ENCODE results near the gene CKS1B.

CKS1B gene

DNA sequence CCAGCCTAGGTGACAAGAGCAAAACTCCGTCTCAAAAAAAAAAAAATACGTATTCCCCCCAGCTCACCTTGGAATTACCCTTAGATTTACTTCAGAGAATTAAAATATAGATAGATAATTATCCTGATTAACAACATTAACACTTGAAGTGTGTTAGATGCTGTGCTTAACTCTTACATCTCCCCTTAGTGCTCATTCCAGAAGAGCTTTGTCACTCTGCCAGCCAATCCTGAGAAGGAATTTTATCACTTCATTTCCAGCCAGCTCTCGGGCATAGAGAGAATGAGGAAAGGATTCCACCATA, 2.3 kb upstream of the CKS1B start:
- DNase-seq (ENCODE audit: low spot score) (no peak), ATAC-seq (ENCODE audit: low read depth) (no peak)
- Histone ChIP-seq H3K9me3 (ENCODE audit: severe bottlenecking) (no peaks in the 10 kb centered on the region), H3K27ac (ENCODE audit: poor library complexity, severe bottlenecking) (peak overlapping the region; percentile 99), H3K36me3 (ENCODE audit: low read depth) (peaks cover 35% of the 10 kb centered on the region), H3K27me3 (ENCODE audit: insufficient read depth, poor library complexity, severe bottlenecking) (no peaks in the 10 kb centered on the region), H3K4me1 (ENCODE audit: insufficient read depth, poor library complexity, severe bottlenecking) (peaks cover 33% of the 10 kb centered on the region), H3K4me3 (ENCODE audit: severe bottlenecking) (peak overlapping the region; percentile 15)
- TF ChIP-seq, protein P1, sequence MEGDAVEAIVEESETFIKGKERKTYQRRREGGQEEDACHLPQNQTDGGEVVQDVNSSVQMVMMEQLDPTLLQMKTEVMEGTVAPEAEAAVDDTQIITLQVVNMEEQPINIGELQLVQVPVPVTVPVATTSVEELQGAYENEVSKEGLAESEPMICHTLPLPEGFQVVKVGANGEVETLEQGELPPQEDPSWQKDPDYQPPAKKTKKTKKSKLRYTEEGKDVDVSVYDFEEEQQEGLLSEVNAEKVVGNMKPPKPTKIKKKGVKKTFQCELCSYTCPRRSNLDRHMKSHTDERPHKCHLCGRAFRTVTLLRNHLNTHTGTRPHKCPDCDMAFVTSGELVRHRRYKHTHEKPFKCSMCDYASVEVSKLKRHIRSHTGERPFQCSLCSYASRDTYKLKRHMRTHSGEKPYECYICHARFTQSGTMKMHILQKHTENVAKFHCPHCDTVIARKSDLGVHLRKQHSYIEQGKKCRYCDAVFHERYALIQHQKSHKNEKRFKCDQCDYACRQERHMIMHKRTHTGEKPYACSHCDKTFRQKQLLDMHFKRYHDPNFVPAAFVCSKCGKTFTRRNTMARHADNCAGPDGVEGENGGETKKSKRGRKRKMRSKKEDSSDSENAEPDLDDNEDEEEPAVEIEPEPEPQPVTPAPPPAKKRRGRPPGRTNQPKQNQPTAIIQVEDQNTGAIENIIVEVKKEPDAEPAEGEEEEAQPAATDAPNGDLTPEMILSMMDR (IDR thresholded peaks at IDR 0.05; ENCODE audit: poor library complexity, severe bottlenecking), result no peak

DNA sequence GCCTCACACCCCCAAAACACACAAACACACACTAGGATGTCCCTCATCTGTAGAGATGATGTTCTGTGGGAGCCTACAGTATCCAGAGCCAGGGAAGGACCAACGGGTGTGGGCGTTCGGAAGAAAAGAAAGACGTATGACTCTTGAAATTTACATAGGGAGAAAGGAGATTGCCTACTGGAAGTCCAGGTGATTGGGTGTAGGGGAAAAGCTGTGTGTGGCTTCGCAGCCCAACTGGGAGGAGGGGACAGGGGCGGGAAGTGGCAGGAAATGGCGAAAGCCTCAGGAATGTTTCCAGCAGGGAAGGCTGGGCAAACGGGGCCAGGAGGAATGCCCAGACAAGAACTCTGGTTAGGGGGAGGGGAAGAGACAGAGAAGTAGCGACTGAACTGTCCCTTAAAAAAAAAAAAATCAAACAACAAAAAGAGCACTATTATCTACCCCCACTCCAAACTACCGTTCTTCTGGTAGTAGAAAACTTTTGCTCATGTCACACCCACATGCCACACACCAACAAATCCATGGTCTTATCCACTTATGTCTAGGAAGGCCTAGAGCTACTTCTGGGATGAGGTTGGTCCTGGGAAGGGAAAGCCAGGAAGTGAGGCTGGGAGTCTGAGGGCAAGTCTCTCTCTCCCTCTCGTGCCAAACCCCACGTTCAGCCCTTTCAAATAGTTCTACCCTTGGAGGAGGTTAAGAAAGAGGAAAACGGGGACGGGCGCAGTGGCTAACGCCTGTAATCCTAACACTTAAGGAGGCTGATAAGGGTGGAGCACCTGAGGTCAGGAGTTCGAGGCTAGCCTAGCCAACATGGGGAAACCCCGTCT, 1.8 kb upstream of the CKS1B start:
- ATAC-seq (ENCODE audit: low read depth) (peak; percentile 39), DNase-seq (ENCODE audit: low spot score) (peak; percentile 97)
- Histone ChIP-seq H3K4me1 (ENCODE audit: insufficient read depth, poor library complexity, severe bottlenecking) (peaks cover 27% of the 10 kb centered on the region), H3K9me3 (ENCODE audit: severe bottlenecking) (no peaks in the 10 kb centered on the region), H3K27ac (ENCODE audit: poor library complexity, severe bottlenecking) (peak overlapping the region; percentile 99), H3K4me3 (ENCODE audit: severe bottlenecking) (peak overlapping the region; percentile 53), H3K36me3 (ENCODE audit: low read depth) (peaks cover 35% of the 10 kb centered on the region), H3K27me3 (ENCODE audit: insufficient read depth, poor library complexity, severe bottlenecking) (no peaks in the 10 kb centered on the region)
- TF ChIP-seq, protein P1 (IDR thresholded peaks at IDR 0.05; ENCODE audit: poor library complexity, severe bottlenecking), result no peak

DNA sequence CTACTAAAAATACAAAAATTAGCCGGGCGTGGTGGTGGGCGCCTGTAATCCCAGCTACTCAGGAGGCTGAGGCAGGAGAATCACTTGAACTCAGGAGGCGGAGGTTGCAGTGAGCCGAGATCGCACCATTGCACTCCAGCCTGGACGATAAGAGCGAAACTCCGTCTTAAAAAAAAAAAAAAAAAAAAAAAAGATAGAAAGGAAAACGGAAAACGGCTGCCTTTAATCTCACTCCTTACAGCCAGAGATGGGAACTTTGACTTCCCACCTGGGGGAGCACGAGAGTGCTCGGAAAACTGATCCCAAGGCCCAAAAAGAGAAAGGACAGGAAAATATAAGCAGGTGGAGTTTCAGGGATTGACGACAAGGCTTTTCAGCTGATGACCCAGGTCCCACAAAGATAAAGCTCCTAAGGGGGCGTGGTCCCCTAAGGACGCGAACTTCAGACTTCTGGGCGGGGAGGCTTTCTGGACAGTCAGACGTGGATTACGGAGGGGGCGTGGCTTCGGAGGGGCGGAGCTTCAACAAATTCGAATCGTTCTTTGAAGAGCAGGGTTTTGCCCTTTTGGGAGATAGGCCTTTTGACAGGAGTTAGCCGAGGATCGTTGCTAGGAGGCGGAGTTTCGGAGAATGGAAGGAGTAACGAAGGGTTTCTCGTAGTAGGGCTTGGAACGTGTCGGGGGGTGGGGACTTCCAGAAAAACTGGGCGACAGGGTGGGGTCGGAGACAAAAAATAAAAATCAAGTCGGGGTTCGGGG, 958 bp upstream of the CKS1B start:
- peaks cover 19% of the 10 kb centered on the region for H3K4me1 ChIP-seq (ENCODE audit: insufficient read depth, poor library complexity, severe bottlenecking)
- H3K27me3 ChIP-seq (ENCODE audit: insufficient read depth, poor library complexity, severe bottlenecking), result no peaks in the 10 kb centered on the region
- H3K9me3 ChIP-seq (ENCODE audit: severe bottlenecking), result no peaks in the 10 kb centered on the region
- H3K36me3 ChIP-seq (ENCODE audit: low read depth), result peaks cover 35% of the 10 kb centered on the region
- peak overlapping the region; percentile 99 for H3K27ac ChIP-seq (ENCODE audit: poor library complexity, severe bottlenecking)
- peak overlapping the region; percentile 53 for H3K4me3 ChIP-seq (ENCODE audit: severe bottlenecking)
- ATAC-seq (ENCODE audit: low read depth) (peak; percentile 0; the same call in 1 of the 3 replicates), DNase-seq (ENCODE audit: low spot score) (peak; percentile 95)
- TF ChIP-seq, protein P1 (IDR thresholded peaks at IDR 0.05; ENCODE audit: poor library complexity, severe bottlenecking), result peak; percentile 22

DNA sequence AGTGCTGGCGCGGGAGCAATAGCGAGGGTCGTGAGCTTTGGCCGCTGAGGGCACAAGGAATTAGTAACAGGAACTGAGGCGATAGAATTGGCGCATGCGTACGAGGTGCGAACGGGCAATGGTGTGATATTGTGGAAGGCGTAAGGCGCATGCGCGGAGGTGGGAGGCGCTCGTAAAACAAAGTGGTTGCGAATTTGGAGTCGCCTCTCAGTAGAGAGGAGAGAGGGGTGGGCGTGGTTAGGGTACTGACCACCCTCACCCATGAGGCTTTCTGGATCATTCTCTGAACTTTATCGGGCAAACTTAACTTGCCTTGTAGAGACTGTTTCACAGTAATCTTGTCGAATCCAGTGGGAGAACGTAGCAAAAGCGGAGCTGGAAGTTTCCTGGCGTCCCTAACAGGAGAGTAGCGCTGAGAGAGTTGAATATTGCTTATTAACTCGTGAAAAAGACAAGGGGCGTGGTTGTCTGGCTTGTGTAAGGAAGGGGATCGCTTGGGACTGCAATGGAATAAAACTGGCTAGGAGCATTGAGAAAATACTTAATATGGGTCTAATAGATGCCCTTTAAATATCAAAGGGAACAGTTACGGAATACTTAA, 427 bp downstream of the CKS1B start:
- TF ChIP-seq, protein P1 (IDR thresholded peaks at IDR 0.05; ENCODE audit: poor library complexity, severe bottlenecking), result no peak
- H3K27ac ChIP-seq (ENCODE audit: poor library complexity, severe bottlenecking), result peak overlapping the region; percentile 99
- H3K4me3 ChIP-seq (ENCODE audit: severe bottlenecking), result peak overlapping the region; percentile 53
- peaks cover 17% of the 10 kb centered on the region for H3K4me1 ChIP-seq (ENCODE audit: insufficient read depth, poor library complexity, severe bottlenecking)
- H3K27me3 ChIP-seq (ENCODE audit: insufficient read depth, poor library complexity, severe bottlenecking), result no peaks in the 10 kb centered on the region
- DNase-seq (ENCODE audit: low spot score) (peak; percentile 94), ATAC-seq (ENCODE audit: low read depth) (peak; percentile 13; the same call in 2 of the 3 replicates)
- H3K9me3 ChIP-seq (ENCODE audit: severe bottlenecking), result no peaks in the 10 kb centered on the region
- H3K36me3 ChIP-seq (ENCODE audit: low read depth), result peaks cover 37% of the 10 kb centered on the region

All from RWPE2 (cell line).